CD4-positive, alpha-beta T cell treated with Interleukin-12 subunit alpha and Interleukin-12 subunit beta, for 1 hour (primary cell): ENCODE results near the gene DCHS1.

ENCODE experiments used
- DNase-seq: peaks from one replicate; pipeline ENCODE4 v3.0.0-alpha.2; 2020

Gene DCHS1

DNA sequence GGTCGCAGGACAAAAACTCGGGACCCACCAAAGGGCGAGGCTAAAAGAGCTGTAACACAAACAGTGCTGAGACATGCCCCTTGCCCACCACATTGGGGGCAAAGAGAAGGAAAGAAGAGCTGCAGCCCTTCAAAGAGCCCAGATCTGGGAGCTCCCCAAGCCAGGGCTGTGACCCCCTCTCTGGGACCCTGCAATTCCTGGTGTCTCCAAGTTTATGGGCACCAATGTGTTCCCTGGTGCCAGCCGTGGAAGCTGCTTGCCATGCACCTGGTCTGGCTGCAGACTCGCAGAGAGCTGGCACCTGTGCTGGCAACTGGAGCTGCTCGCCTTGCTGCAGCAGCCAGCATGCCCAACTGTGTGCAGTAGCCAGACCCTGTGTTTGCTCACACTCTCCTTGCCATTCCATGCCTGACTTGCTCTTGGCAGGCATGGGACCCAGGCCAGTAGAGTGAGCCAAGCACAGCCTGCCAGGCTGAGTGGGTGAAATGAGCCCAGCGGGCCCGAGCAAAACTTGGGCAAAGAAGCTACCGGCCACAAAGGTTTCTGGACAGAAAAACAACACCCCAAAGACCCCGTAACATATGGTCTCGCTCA, 68.2 kb downstream of the DCHS1 start:
- no peak for DNase-seq

DNA sequence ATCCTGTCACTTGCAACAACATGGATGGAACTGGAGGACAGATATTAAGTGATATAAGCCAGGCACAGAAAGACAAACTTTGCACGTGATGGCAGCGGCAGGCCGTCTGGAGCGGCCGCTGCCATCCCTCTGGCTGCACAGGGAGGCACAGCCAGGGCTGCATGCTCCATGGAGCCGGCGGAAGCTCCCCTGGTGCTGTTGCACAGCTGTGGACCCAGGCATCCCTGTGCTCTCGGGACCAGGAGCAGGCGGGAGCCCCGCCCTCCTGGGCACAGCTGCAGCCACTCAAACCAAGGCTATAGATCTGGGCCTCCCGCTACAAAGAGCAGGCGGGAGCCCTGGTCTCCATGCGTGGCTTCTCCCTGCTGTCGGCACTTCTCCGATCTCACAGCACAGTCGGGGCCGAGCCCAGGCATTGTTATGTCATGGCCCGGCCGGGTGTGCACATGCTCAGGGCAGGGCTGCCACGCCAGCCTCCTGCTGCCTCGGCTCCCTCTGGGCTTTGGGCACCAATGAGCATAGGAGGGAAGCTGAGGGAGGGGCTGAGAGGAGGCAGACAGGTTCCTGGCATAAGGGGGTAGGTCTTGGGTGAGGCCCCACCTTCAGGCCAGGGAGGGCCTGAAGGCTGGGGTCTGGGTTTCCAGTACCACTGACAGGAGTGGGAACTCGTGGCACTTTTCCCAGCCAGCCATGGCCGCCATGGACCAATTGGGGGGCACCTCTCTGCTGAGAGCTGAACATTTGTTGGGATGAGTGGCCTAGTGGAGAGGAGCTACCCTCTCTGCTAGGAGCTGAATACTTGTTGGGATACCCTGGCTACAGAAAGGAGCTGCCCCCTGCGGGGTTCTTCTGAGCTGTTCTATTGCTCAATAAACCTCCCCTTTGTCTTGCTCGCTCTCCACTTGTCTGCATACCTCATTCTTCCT, 68.9 kb downstream of the DCHS1 start:
- DNase-seq, result no peak

DNA sequence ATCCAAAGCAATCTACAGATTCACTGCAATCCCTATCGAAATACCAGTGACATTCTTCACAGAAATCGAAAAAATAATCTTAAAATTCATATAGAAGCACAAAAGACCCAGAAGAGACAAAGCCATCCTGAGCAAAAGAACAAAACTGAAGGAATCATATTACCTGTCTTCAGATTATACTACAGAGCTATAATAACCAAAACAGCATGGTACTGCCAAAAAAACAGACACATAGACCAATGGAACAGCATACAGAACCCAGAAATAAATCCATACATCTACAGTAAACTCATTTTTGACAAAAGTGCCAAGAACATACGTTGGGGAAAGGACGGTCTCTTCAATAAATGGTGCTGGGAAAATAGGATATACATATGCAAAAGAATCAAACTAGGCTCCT, 71.1 kb downstream of the DCHS1 start:
- no peak for DNase-seq

DNA sequence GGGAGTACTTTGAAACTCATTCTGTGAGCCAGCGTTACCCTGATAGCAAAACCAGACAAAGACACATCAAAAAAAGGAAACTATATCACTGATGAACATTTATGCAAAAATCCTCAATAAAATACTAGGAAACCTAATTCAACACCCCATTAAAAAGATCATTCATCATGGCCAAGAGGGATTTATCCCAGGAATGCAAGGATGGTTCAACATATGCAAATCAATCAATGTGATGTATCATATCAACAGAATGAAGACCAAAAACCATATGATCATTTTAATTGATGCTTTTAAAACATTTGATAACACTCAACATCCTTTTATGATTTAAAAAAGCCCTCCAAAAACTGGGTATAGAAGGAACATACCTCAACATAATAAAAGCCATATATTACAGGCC, 72.0 kb downstream of the DCHS1 start:
- no peak for DNase-seq

DNA sequence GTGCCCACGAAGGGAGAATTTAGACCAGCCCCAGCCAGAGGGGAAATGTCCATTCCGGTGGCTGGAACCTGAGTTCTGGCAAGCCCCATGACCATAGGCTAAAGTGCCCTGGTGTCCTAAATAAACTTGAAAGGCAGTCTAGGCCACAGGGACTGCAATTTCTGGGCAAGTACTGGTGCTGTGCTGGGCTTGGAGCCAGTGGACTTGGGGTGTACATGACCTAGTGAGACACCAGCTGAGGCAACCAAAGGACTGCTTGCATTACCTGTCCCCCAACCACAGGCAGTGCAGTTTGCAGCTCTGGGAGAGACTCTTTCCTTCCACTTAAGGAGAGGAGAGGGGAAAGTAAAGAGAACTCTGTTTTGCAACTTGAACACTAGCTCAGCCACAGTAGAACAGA, 75.9 kb downstream of the DCHS1 start:
- DNase-seq, result no peak

DNA sequence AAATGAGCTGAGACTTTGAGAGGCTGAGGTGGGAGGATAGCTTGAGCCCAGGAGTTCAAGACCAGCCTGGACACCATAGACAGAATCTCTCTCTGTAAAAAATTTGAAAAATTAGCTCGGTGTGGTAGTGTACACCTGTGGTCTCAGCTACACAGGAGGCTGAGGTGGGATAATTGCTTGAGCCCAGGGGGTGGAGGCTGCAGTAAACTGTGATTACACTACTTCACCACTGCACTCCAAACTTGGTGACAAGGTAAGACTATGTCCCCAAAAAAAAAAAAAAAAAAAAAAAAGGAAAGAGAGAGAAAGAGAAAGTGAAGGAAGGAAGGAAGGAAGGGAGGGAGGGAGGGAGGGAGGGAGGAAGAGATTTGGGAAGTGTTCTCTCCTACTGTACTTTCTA, 77.5 kb downstream of the DCHS1 start:
- no peak for DNase-seq

DNA sequence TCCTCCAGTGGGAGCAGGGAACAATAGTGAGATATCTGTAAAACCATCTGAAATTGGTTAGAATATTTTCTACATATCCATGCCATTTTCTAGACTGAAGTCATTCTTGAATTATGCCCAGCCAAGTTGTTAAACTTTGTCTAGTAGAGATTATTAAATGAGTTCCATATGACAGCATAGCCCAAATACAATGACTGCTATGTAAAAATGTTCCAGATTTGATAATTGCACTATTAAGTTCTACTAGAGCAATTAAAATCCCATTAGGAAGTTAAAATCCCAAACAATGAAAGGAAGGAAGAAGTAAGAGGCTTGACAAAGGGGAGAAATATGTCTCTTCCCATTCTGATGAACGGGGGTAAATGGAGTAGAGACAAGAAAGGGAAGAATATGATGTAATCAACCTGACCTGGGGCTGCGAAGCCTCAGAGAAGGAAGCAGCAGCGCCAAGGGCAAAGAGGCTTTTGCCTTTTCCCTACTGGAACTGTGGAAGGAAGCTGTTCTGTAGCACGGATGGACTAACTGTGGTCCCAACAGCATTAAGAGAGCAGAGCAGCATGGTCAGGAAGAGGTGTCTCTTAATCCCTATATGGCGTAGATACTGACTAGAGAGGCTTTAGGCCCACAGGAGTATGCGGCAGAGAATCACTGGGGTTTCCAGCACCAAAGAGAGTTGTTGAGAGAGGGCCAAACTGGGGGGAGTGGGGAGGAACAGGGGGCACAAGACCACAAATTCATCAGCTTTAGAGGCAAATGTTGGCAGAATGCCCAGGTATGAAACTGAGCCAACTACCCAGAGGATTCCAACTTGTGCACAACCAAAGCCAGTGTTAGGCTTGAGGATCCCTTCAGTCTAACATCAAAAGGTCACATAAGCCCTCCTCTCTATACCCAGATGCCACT, 78.9 kb downstream of the DCHS1 start:
- DNase-seq, result no peak

DNA sequence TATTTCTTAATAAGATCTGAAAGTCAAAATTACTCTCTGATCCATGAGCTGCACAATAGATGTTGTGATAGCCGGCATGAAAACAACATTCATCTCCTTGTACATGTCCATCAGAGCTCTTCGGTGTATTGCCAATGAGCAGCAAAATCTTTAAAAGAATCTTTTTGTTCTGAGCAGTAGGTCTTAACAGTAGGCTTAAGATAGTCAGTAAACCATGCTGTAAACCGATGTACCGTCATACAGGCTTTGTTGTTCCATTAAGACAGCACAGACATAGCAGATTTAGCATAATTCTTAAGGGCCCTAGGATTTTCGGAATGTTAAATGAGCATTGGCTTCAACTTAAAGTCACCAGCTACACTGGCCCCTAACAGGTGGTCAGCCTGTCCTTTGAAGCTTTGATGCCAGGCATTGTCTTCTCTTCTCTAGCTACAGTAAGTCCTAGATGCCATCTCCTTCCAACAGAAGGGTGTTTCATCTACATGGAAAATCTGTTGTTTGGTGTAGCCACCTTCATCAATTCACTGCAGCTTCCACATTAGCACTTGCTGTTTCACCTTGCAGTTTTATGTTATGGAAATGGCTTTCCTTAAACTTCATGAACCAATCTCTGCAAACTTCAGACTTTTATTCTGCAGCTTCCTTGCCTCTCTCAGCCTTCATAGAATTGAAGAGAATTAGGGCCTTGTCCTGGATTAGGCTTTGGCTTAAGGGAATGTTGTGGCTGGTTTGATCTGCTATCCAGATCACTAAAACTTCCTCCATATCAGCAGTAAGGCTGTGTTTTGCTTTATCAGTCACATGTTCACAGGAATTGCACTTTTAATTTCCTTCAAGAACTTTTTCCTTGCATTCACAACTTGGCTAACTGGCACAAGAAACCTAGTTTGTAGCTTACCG, 80.5 kb downstream of the DCHS1 start:
- no peak for DNase-seq

DNA sequence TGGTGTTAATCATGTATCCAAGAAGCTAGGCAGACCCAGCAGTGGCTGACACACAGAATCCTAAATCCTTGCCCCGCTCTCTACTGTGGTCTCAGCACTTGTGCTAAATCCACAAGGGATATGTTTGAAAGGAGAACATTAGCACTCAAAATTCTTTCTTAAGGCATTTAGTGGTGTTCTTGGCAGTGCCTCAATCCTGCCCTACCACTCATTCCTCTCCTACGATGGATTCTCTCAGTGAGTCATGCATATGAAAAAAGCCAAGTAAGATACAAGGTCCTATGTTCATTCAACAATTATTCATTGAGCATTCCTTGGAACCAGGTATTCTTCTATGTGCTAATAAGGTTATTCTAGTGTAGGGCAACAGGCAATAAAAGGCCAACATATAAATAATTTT, 83.4 kb downstream of the DCHS1 start:
- DNase-seq, result no peak

DNA sequence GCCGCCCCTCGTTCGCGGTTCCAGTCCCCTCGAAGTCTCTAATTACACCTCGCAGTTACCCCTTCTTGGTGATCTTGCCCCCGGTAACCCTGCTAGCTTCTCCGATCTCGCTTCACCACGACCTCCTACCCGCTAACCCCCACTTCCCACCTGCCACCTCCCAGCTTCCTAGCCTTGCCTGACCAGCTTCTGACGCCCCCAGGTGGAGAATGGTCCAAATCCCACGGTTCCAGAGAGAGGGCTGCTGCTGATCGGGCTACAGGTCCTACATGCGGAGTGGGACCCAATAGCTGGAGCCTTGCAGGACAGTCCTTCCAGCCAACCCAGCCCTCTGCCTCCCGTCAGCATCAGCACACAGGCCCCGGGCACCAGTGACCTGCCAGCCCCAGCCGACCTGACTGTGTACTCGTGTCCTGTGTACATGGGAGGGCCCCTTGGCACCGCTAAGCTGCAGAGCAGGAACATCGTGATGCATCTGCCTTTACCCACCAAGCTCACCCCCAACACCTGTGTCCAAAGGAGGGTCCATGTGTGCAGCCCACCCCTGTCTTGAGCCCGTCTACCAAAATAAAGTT, 84.1 kb downstream of the DCHS1 start:
- DNase-seq, result no peak
